ENCODE measurements around the gene GP2. TPM values are rescaled to one million over a fixed set of nuclear protein-coding genes. Genes with fewer than 3 reads are reported as not detected.

Gene GP2
- total and polyA plus RNA-seq, 2 of the 4 experiments (the other 2 are of a cell fraction), result not detected

DNA sequence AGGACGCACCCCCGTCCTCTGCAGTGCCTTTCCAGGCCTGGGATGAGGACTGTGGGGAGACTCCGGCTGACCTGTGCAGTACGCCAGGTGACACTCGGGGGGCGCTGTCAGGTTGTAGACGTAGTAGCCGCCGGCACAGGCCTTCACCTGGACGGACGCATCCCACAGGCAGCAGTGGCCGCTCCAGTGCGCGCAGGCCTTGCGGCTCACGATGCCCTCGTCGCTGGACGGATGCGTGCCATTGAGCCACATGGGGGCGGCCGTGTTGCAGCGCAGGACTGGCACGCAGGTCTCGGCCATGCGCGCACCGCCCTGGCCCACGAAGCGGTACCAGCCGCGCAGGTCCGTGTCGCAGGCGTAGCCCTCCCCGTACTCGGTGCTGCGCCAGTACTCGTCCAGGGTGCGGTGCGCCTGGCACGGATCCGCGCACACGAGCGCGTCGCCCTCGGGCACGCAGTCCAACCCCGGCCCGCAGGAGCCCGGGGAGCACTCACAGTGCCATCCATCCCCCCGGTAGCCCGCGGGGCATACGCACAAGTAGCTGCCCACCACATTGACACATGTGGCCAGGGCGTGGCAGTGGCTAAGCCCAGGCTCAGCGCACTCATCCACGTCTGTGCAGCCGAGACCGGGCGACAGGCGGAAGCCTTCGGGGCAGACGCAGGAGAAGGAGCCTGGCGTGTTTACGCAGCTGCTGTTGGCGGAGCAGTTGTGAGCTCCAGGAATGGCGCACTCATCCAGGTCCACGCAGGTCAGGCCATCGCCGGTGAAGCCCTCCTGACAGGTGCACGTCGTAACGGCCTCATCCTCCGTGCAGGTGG lies 21.3 kb upstream of the GP2 start (continued):
- no peak for TF ChIP-seq MAFK (IDR thresholded peaks at IDR 0.05; ENCODE audit: low read depth, low read length)

DNA sequence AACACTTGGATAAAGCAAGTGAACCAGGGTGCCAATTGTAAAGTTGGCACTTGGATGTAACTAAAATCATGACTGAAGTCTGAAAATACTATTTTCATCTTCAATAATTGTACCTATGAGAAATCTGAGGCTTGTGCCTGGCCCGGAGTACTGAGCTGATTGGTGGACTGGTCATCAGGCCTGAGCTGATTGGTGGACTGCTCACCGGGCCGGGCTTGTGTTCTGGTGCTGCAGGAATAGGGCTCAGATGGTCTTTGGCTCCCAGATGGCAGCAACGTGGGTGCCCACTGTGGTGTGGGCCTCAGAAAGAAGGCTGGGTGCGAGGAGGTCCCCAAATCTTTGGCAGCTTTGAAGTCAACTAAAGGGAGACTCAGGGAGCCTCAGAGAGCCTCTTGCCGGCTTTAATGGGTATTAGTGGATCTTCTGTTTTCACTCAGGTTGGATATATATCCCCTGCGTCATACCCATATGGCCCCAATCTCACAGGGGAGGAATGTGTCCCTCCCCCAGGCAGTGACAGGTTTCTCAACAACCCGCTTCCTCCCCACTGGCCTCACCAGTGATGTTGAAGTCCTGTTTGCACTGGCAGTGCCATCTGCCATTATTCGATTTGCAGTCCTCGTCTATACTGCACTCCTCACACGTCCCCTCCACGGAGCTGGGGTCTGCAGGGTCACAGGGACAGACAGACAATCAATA lies 20.5 kb upstream of the GP2 start:
- POLR2A ChIA-PET (ENCODE audit: unreplicated experiment), result no interaction called here
- no peak for TF ChIP-seq RAD21 (IDR thresholded peaks at IDR 0.05; ENCODE audit: low read length)
- TF ChIP-seq, protein P1, sequence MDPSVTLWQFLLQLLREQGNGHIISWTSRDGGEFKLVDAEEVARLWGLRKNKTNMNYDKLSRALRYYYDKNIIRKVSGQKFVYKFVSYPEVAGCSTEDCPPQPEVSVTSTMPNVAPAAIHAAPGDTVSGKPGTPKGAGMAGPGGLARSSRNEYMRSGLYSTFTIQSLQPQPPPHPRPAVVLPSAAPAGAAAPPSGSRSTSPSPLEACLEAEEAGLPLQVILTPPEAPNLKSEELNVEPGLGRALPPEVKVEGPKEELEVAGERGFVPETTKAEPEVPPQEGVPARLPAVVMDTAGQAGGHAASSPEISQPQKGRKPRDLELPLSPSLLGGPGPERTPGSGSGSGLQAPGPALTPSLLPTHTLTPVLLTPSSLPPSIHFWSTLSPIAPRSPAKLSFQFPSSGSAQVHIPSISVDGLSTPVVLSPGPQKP (IDR thresholded peaks at IDR 0.05; ENCODE audit: borderline replicate concordance, low read depth, low read length), result no peak
- TF ChIP-seq MXI1 (IDR thresholded peaks at IDR 0.05; ENCODE audit: borderline replicate concordance, low read depth, low read length), result no peak
- no peak for TF ChIP-seq NFE2L2 (IDR thresholded peaks at IDR 0.05; ENCODE audit: low read depth, low read length)
- TF ChIP-seq BHLHE40 (IDR thresholded peaks at IDR 0.05; ENCODE audit: low read depth, low read length), result no peak
- TF ChIP-seq SMC3 (IDR thresholded peaks at IDR 0.05; ENCODE audit: low read depth, low read length), result no peak
- no peak for TF ChIP-seq POLR2A (IDR thresholded peaks at IDR 0.05; ENCODE audit: low read depth, low read length)
- no peak for TF ChIP-seq FOS (IDR thresholded peaks at IDR 0.05; ENCODE audit: low read depth, low read length)
- TF ChIP-seq, protein P2, sequence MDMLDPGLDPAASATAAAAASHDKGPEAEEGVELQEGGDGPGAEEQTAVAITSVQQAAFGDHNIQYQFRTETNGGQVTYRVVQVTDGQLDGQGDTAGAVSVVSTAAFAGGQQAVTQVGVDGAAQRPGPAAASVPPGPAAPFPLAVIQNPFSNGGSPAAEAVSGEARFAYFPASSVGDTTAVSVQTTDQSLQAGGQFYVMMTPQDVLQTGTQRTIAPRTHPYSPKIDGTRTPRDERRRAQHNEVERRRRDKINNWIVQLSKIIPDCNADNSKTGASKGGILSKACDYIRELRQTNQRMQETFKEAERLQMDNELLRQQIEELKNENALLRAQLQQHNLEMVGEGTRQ (IDR thresholded peaks at IDR 0.05; ENCODE audit: low read depth, low read length), result no peak
- TF ChIP-seq RCOR1 (IDR thresholded peaks at IDR 0.05; ENCODE audit: insufficient replicate concordance, low read length), result no peak
- no peak for TF ChIP-seq CEBPB (IDR thresholded peaks at IDR 0.05; ENCODE audit: low read depth, low read length)
- no peak for TF ChIP-seq MAFK (IDR thresholded peaks at IDR 0.05; ENCODE audit: low read depth, low read length)
- no peak for TF ChIP-seq CHD1 (IDR thresholded peaks at IDR 0.05; ENCODE audit: low read depth, low read length)

More for the DNA sequence above, 20.5 kb upstream of the GP2 start:
- Histone ChIP-seq H4K91ac (ENCODE audit: insufficient read depth, low read depth, low read length) (no peak overlapping the region), H3K9ac (ENCODE audit: low read depth, low read length) (no peak overlapping the region), H3K4me3 (ENCODE audit: insufficient read depth, low read depth, low read length) (no peak overlapping the region), H2AFZ (replicated peaks; ENCODE audit: low read length, poor library complexity) (peak overlapping the region; percentile 23), H2BK15ac (ENCODE audit: low read depth, low read length) (no peak overlapping the region), H2BK20ac (ENCODE audit: low read depth, low read length) (no peak overlapping the region), H3K14ac (replicated peaks; ENCODE audit: low read depth, low read length) (no peak overlapping the region), H3K9me1 (ENCODE audit: insufficient read depth, low read length) (no peaks in the 10 kb centered on the region), H3K4me2 (ENCODE audit: low read depth, low read length) (no peak overlapping the region), H3K23ac (ENCODE audit: low read depth, low read length) (no peak overlapping the region), H3K56ac (ENCODE audit: extremely low read depth, insufficient read depth, low read length) (no peak overlapping the region), H4K20me1 (ENCODE audit: insufficient read depth, low read length) (no peaks in the 10 kb centered on the region), H3K9me3 (ENCODE audit: control insufficient read depth, insufficient read depth, low read length) (peaks cover 13% of the 10 kb centered on the region; the same call in 1 of the 2 replicates), H3K18ac (ENCODE audit: low read depth, low read length) (no peak overlapping the region), H4K5ac (ENCODE audit: low read depth, low read length) (no peak overlapping the region), H2BK5ac (ENCODE audit: low read depth, low read length, poor library complexity, severe bottlenecking) (no peak overlapping the region), H2AK5ac (ENCODE audit: low read depth, low read length) (no peak overlapping the region), H3K27ac (ENCODE audit: insufficient read depth, low read length) (no peak overlapping the region), H2BK120ac (ENCODE audit: low read depth, low read length) (no peak overlapping the region), H3K36me3 (ENCODE audit: control insufficient read depth, insufficient read depth, low read length) (no peaks in the 10 kb centered on the region), H4K8ac (ENCODE audit: low read depth in 2 of 2, low read length in 2 of 2) (no peak overlapping the region), H3K4me1 (ENCODE audit: control insufficient read depth, insufficient read depth, low read length) (no peaks in the 10 kb centered on the region), H3K27me3 (ENCODE audit: control insufficient read depth, insufficient read depth, low read length) (no peaks in the 10 kb centered on the region), H3K79me1 (ENCODE audit: low read depth in 1 of 2, low read length in 2 of 2) (no peaks in the 10 kb centered on the region), H2AK9ac (replicated peaks; ENCODE audit: low read depth, low read length, poor library complexity) (no peak overlapping the region), H3K4ac (ENCODE audit: low read depth, low read length) (no peak overlapping the region)
- no TSS peak for BruUV-seq (replicated peaks)
- ATAC-seq (ENCODE audit: low read depth) (no peak), DNase-seq (no peak)
- in situ Hi-C loops (cut with MboI; ENCODE audit: low sequenced_read_pairs) (loop anchor here (25.0 kb wide), 1 partner anchor 186 kb away; no protein-coding TSS in a partner anchor), intact Hi-C loops (cut with micrococcal nuclease) (no loop called here), dilution Hi-C loops (cut with HindIII; ENCODE audit: low sequenced_read_pairs, unreplicated experiment) (no loop called here)
- CTCF ChIA-PET, result no interaction called here
- WGBS, 2 experiments (ENCODE audit: extremely low coverage in 2 of 2, insufficient read length in 1 of 2), result 12% methylated on average over 3 of the region's 12 CpGs; no CpG with 5 or more reads in 1 of the 2 experiments
